ENCODE measurements around the gene CD164L2.

Gene CD164L2

GRCh38 chr1:27361044-27361402 lies 22.1 kb downstream of the CD164L2 start:
- H3K79me2 ChIP-seq = no peaks in the 10 kb centered on the region

DNA sequence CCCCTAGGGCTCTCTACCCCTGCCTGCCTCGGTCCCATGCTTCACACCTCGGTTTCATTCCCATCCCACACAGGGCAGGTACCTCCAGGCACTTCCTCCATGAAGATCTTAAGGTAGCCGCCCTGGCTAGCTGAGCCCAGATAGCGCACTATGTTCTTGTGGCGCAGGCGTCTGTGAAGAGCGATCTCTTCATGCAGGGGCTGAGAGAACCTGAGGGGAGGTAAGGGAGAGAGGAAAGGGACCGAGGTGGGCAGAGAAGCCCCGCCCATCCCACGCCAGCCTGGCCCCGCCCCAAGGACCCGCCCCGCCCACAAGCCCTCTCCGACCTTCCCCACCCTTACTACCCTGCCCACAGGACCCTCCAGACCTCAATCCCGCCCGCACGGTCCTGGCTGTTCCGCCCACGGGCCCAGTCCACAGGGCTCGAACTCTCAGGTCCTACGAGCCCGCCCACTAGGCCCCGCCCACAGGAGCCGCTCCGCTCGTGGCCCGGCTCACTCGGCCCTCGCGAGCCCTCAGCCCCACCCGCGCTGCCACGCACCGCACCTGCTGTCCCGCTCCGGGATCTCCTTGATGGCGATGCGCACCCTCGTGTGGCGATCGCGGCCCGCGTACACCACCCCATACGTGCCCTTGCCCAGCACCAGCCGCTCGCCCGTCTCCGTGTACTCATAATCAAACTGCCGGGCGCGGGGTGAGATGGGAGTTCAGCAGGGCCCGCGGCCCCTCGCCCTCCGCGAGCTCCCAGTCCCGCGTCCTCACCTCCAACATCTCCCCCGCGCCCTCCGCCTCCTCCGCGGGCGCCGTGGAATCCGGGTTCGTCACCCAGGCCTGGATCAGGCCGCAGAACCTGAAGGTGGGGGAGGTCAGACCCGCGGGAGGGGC lies 22.7 kb downstream of the CD164L2 start:
- Histone ChIP-seq H3K27me3 (ENCODE audit: control insufficient read depth, insufficient read depth, low read length) (no peaks in the 10 kb centered on the region), H2AFZ (no peak overlapping the region), H3K4me3 (ENCODE audit: low read depth, low read length) (no peak overlapping the region), H3K79me2 (no peaks in the 10 kb centered on the region), H3K9ac (no peak overlapping the region), H3K36me3 (ENCODE audit: control insufficient read depth, insufficient read depth, low read length) (no peaks in the 10 kb centered on the region), H3K9me3 (ENCODE audit: control insufficient read depth, low read length) (no peaks in the 10 kb centered on the region), H3K27ac (no peak overlapping the region), H3K4me2 (ENCODE audit: low read length) (no peak overlapping the region), H3K4me1 (peaks cover 3% of the 10 kb centered on the region)
- no peak for TF ChIP-seq CTCF (IDR thresholded peaks at IDR 0.05)

More at GRCh38 chr1:27361044-27361402, 22.1 kb downstream of the CD164L2 start:
- no peaks in the 10 kb centered on the region for H3K27me3 ChIP-seq (ENCODE audit: control insufficient read depth, insufficient read depth, low read length)
- H3K9me3 ChIP-seq (ENCODE audit: control insufficient read depth, low read length) = no peaks in the 10 kb centered on the region
- H3K4me2 ChIP-seq (ENCODE audit: low read length) = no peak overlapping the region
- no peak for TF ChIP-seq CTCF (IDR thresholded peaks at IDR 0.05)
- no peak overlapping the region for H2AFZ ChIP-seq
- H3K4me1 ChIP-seq = peaks cover 3% of the 10 kb centered on the region
- H3K4me3 ChIP-seq (ENCODE audit: low read depth, low read length) = no peak overlapping the region
- H3K36me3 ChIP-seq (ENCODE audit: control insufficient read depth, insufficient read depth, low read length) = no peaks in the 10 kb centered on the region
- no peak overlapping the region for H3K9ac ChIP-seq
- H3K27ac ChIP-seq = no peak overlapping the region

GRCh38 chr1:27359822-27360158 lies 23.3 kb downstream of the CD164L2 start:
- Histone ChIP-seq H3K27ac (no peak overlapping the region), H3K4me1 (no peaks in the 10 kb centered on the region), H3K79me2 (no peaks in the 10 kb centered on the region), H3K4me2 (ENCODE audit: low read length) (no peak overlapping the region), H3K4me3 (ENCODE audit: low read depth, low read length) (no peak overlapping the region), H3K27me3 (ENCODE audit: control insufficient read depth, insufficient read depth, low read length) (no peaks in the 10 kb centered on the region), H3K36me3 (ENCODE audit: control insufficient read depth, insufficient read depth, low read length) (no peaks in the 10 kb centered on the region), H3K9ac (no peak overlapping the region), H2AFZ (no peak overlapping the region), H3K9me3 (ENCODE audit: control insufficient read depth, low read length) (no peaks in the 10 kb centered on the region)
- TF ChIP-seq CTCF (IDR thresholded peaks at IDR 0.05) = no peak

DNA sequence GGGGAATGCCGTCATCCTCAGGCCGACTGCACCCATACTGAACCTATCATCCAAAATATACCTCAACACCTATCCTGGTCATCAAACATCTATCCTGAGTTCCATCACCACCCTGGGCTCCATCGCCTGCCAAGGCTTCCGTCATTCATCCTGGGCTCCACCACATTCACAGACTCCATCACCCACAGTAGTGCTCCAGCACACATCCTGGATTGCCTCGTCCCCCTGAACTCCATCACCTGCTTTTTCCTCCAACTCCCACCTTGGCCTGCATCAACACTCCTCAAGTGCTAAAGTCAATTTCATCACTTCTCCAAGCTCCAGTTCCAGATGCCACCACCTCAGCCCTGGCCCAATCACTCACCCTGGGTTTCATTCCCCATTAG lies 24.2 kb downstream of the CD164L2 start:
- Histone ChIP-seq H3K36me3 (ENCODE audit: control insufficient read depth, insufficient read depth, low read length) (no peaks in the 10 kb centered on the region), H3K4me2 (ENCODE audit: low read length) (no peak overlapping the region), H3K27me3 (ENCODE audit: control insufficient read depth, insufficient read depth, low read length) (no peaks in the 10 kb centered on the region), H3K79me2 (no peaks in the 10 kb centered on the region), H3K9ac (no peak overlapping the region), H2AFZ (no peak overlapping the region), H3K9me3 (ENCODE audit: control insufficient read depth, low read length) (no peaks in the 10 kb centered on the region), H3K4me3 (ENCODE audit: low read depth, low read length) (no peak overlapping the region), H3K27ac (no peak overlapping the region), H3K4me1 (no peaks in the 10 kb centered on the region)
- no peak for TF ChIP-seq CTCF (IDR thresholded peaks at IDR 0.05)
